Measurements from ENCODE around the gene ITGB5. TPM values are rescaled to one million over a fixed set of nuclear protein-coding genes. Genes with fewer than 3 reads are reported as not detected.

The ITGB5 gene
- total RNA-seq, 1 donor from 2014 or later = 81.9 TPM

DNA sequence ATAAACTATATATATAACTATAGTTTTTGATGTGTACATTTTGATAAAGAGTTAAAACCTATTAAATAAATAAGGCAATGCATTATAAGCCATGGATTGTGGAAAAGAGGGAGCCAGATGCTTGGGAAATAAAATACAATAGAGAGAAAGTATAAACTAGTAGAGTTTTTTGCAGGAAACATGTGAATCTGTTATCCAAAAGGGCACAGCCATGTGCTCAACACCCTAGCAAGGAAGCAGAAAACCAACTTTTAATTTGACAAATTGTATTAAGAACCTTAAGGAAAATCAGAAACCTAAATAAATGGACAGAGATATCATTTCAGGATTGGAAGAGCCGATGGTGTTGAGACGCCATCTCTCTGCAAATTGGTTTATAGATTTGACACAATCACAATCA, 63.5 kb downstream of the ITGB5 start:
- DNase-seq (ENCODE audit: low read depth, low spot score) = no peak
- peaks cover 35% of the 10 kb centered on the region for H3K4me1 Mint-ChIP-seq
- H3K27ac Mint-ChIP-seq (ENCODE audit: unreplicated experiment) = no peak overlapping the region
- TF ChIP-seq, protein P1, sequence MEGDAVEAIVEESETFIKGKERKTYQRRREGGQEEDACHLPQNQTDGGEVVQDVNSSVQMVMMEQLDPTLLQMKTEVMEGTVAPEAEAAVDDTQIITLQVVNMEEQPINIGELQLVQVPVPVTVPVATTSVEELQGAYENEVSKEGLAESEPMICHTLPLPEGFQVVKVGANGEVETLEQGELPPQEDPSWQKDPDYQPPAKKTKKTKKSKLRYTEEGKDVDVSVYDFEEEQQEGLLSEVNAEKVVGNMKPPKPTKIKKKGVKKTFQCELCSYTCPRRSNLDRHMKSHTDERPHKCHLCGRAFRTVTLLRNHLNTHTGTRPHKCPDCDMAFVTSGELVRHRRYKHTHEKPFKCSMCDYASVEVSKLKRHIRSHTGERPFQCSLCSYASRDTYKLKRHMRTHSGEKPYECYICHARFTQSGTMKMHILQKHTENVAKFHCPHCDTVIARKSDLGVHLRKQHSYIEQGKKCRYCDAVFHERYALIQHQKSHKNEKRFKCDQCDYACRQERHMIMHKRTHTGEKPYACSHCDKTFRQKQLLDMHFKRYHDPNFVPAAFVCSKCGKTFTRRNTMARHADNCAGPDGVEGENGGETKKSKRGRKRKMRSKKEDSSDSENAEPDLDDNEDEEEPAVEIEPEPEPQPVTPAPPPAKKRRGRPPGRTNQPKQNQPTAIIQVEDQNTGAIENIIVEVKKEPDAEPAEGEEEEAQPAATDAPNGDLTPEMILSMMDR (conservative IDR thresholded peaks at IDR 0.05) = no peak
- no peak overlapping the region for H3K4me3 Mint-ChIP-seq
- H3K36me3 Mint-ChIP-seq (ENCODE audit: low read depth) = peaks cover 12% of the 10 kb centered on the region
- peaks cover 5% of the 10 kb centered on the region for H3K9me3 Mint-ChIP-seq
- H3K27me3 Mint-ChIP-seq (ENCODE audit: low read depth) = no peaks in the 10 kb centered on the region

DNA sequence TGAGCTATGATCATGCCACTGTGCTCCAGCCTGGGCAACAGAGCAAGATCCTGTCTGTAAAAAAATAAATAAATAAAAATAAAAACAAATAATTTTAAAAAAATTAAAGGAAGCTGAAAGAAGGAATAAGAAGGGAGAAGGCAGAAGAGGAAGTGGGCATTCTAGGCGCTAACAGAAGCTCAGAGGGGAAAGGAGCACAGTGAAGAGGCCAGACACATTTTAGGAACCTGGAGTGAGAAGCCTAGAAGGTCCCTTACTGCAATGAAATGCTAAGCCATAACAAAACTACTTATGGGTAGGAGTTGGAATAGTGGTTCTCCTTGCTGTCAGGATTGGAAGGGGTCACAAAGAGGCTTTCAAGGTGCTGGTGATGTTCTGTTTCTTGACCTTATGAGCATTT, 64.0 kb downstream of the ITGB5 start:
- no peak for DNase-seq (ENCODE audit: low read depth, low spot score)
- TF ChIP-seq, protein P1 (conservative IDR thresholded peaks at IDR 0.05) = no peak
- peaks cover 37% of the 10 kb centered on the region for H3K4me1 Mint-ChIP-seq
- no peak overlapping the region for H3K4me3 Mint-ChIP-seq
- no peaks in the 10 kb centered on the region for H3K27me3 Mint-ChIP-seq (ENCODE audit: low read depth)
- H3K36me3 Mint-ChIP-seq (ENCODE audit: low read depth) = peaks cover 12% of the 10 kb centered on the region
- H3K9me3 Mint-ChIP-seq = peaks cover 5% of the 10 kb centered on the region
- no peak overlapping the region for H3K27ac Mint-ChIP-seq (ENCODE audit: unreplicated experiment)

GRCh38 chr3:124821356-124821755, 65.8 kb downstream of the ITGB5 start:
- DNase-seq (ENCODE audit: low read depth, low spot score) = no peak
- Mint-ChIP-seq H3K4me3 (no peak overlapping the region), H3K9me3 (peaks cover 3% of the 10 kb centered on the region), H3K4me1 (peaks cover 24% of the 10 kb centered on the region), H3K27me3 (ENCODE audit: low read depth) (no peaks in the 10 kb centered on the region), H3K36me3 (ENCODE audit: low read depth) (peaks cover 13% of the 10 kb centered on the region), H3K27ac (ENCODE audit: unreplicated experiment) (no peak overlapping the region)
- TF ChIP-seq, protein P1 (conservative IDR thresholded peaks at IDR 0.05) = no peak

- no peak for DNase-seq (ENCODE audit: low read depth, low spot score)
- Mint-ChIP-seq H3K27ac (ENCODE audit: unreplicated experiment) (peak overlapping the region; percentile 60), H3K4me3 (no peak overlapping the region), H3K4me1 (peaks cover 27% of the 10 kb centered on the region), H3K36me3 (ENCODE audit: low read depth) (peaks cover 5% of the 10 kb centered on the region), H3K27me3 (ENCODE audit: low read depth) (no peaks in the 10 kb centered on the region), H3K9me3 (no peaks in the 10 kb centered on the region)
- TF ChIP-seq, protein P1 (conservative IDR thresholded peaks at IDR 0.05) = no peak
These were observed 68.6 kb downstream of the ITGB5 start for GRCh38 chr3:124818398-124819091.

DNA sequence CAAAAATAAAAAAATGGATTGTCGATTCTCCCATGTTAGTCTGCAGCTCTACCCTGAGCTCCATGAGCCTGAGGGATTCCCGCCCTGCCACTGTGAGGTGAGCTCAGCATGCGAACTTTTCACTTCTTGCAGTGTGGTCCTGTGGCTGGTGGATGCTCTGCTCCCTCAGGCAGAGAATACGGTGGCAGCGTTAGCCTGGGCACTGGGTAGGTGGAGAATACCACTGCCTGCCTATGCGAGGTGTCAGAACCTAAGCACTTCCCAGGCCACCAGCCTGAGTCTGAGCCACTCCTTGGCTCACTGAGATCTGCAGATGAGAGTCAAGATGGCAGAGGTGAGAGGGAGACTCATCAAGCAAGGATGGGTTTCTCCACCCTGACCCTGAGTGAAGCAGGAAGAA, 70.1 kb downstream of the ITGB5 start:
- TF ChIP-seq, protein P1 (conservative IDR thresholded peaks at IDR 0.05) = no peak
- H3K27me3 Mint-ChIP-seq (ENCODE audit: low read depth) = no peaks in the 10 kb centered on the region
- no peak overlapping the region for H3K27ac Mint-ChIP-seq (ENCODE audit: unreplicated experiment)
- H3K36me3 Mint-ChIP-seq (ENCODE audit: low read depth) = peaks cover 5% of the 10 kb centered on the region
- H3K9me3 Mint-ChIP-seq = no peaks in the 10 kb centered on the region
- no peak for DNase-seq (ENCODE audit: low read depth, low spot score)
- H3K4me3 Mint-ChIP-seq = no peak overlapping the region
- peaks cover 36% of the 10 kb centered on the region for H3K4me1 Mint-ChIP-seq

All from neural crest cell (in vitro differentiated cells).